ENCODE data around the gene ZBTB20. TPM values are rescaled to one million over a fixed set of nuclear protein-coding genes. Genes with fewer than 3 reads are reported as not detected.

ZBTB20 gene
- total RNA-seq, 2 donors from 2014 or later, result 112 to 120 TPM

GRCh38 chr3:114447545-114447944 lies 699.5 kb downstream of the ZBTB20 start:
- H3K36me3 ChIP-seq, result no peaks in the 10 kb centered on the region
- no peak for TF ChIP-seq CTCF (IDR thresholded peaks at IDR 0.05)
- peaks cover 8 to 36% of the 10 kb centered on the region in 2 donors for H3K4me1 ChIP-seq (ENCODE audit: control insufficient read depth in 1 of 2, low read depth in 2 of 2)
- DNase-seq (ENCODE audit: low spot score) (no peak), ATAC-seq (ENCODE audit: insufficient number of reproducible peaks, low FRiP score, low read depth) (no peak)
- H3K27ac ChIP-seq, result no peak overlapping the region
- no peak overlapping the region for H3K4me3 ChIP-seq
- no peaks in the 10 kb centered on the region for H3K9me3 ChIP-seq
- no peaks in the 10 kb centered on the region for H3K27me3 ChIP-seq (replicated peaks; ENCODE audit: insufficient read depth)

GRCh38 chr3:114446600-114446999 lies 700.5 kb downstream of the ZBTB20 start:
- H3K4me1 ChIP-seq (ENCODE audit: control insufficient read depth in 1 of 2, low read depth in 2 of 2), result peaks cover 10 to 36% of the 10 kb centered on the region in 2 donors
- H3K9me3 ChIP-seq, result no peaks in the 10 kb centered on the region
- ATAC-seq (ENCODE audit: insufficient number of reproducible peaks, low FRiP score, low read depth), result peak; percentile 43
- H3K36me3 ChIP-seq, result no peaks in the 10 kb centered on the region
- no peak for DNase-seq (ENCODE audit: low spot score)
- no peak overlapping the region for H3K4me3 ChIP-seq
- no peaks in the 10 kb centered on the region for H3K27me3 ChIP-seq (replicated peaks; ENCODE audit: insufficient read depth)
- no peak overlapping the region for H3K27ac ChIP-seq
- TF ChIP-seq CTCF (IDR thresholded peaks at IDR 0.05), result no peak

GRCh38 chr3:114445233-114445632 lies 701.9 kb downstream of the ZBTB20 start:
- TF ChIP-seq CTCF (IDR thresholded peaks at IDR 0.05), result no peak
- ATAC-seq (ENCODE audit: insufficient number of reproducible peaks, low FRiP score, low read depth) (no peak), DNase-seq (ENCODE audit: low spot score) (no peak)
- Histone ChIP-seq H3K36me3 (no peaks in the 10 kb centered on the region), H3K4me1 (ENCODE audit: control insufficient read depth in 1 of 2, low read depth in 2 of 2) (peaks cover 7 to 39% of the 10 kb centered on the region in 2 donors), H3K27ac (no peak overlapping the region), H3K27me3 (replicated peaks; ENCODE audit: insufficient read depth) (no peaks in the 10 kb centered on the region), H3K4me3 (no peak overlapping the region), H3K9me3 (no peaks in the 10 kb centered on the region)

- Histone ChIP-seq H3K4me1 (ENCODE audit: control insufficient read depth in 1 of 2, low read depth in 2 of 2) (peaks cover 7 to 39% of the 10 kb centered on the region in 2 donors), H3K4me3 (no peak overlapping the region), H3K27ac (no peak overlapping the region), H3K9me3 (no peaks in the 10 kb centered on the region), H3K27me3 (replicated peaks; ENCODE audit: insufficient read depth) (no peaks in the 10 kb centered on the region), H3K36me3 (no peaks in the 10 kb centered on the region)
- no peak for TF ChIP-seq CTCF (IDR thresholded peaks at IDR 0.05)
- ATAC-seq (ENCODE audit: insufficient number of reproducible peaks, low FRiP score, low read depth) (no peak), DNase-seq (ENCODE audit: low spot score) (no peak)
Measured at GRCh38 chr3:114444216-114444615, 702.9 kb downstream of the ZBTB20 start.

GRCh38 chr3:114442246-114442645 lies 704.8 kb downstream of the ZBTB20 start:
- ATAC-seq (ENCODE audit: insufficient number of reproducible peaks, low FRiP score, low read depth), result no peak

More at GRCh38 chr3:114442246-114442645, 704.8 kb downstream of the ZBTB20 start:
- Histone ChIP-seq H3K27ac (no peak overlapping the region), H3K4me3 (no peak overlapping the region), H3K9me3 (no peaks in the 10 kb centered on the region), H3K27me3 (replicated peaks; ENCODE audit: insufficient read depth) (no peaks in the 10 kb centered on the region), H3K4me1 (ENCODE audit: control insufficient read depth in 1 of 2, low read depth in 2 of 2) (peaks cover 7 to 39% of the 10 kb centered on the region in 2 donors), H3K36me3 (no peaks in the 10 kb centered on the region)
- no peak for TF ChIP-seq CTCF (IDR thresholded peaks at IDR 0.05)
- DNase-seq (ENCODE audit: low spot score), result no peak
